Measurements from ENCODE around the gene CREG2.
A peak's percentile ranks its signal among the peaks of the same experiment; 100 is the strongest.

The CREG2 gene

GRCh38 chr2:101426822-101427221, 39.5 kb upstream of the CREG2 start:
- no peak for TF ChIP-seq POLR2AphosphoS5 (IDR thresholded peaks at IDR 0.05; ENCODE audit: low read depth, low read length)
- TF ChIP-seq POLR2A (IDR thresholded peaks at IDR 0.05; ENCODE audit: low read depth, low read length), result no peak
- TF ChIP-seq TAF1 (IDR thresholded peaks at IDR 0.05; ENCODE audit: borderline replicate concordance, low read depth, low read length), result no peak
- FAIRE-seq, result no peak
- DNase-seq (ENCODE audit: insufficient read length), result no peak

GRCh38 chr2:101420623-101421022, 33.3 kb upstream of the CREG2 start:
- DNase-seq (ENCODE audit: insufficient read length), result no peak
- TF ChIP-seq TAF1 (IDR thresholded peaks at IDR 0.05; ENCODE audit: borderline replicate concordance, low read depth, low read length), result no peak
- no peak for FAIRE-seq

GRCh38 chr2:101419096-101419663, 31.9 kb upstream of the CREG2 start:
- peak; percentile 58 for FAIRE-seq
- DNase-seq (ENCODE audit: insufficient read length), result peak; percentile 40
- TF ChIP-seq TAF1 (IDR thresholded peaks at IDR 0.05; ENCODE audit: borderline replicate concordance, low read depth, low read length) (no peak), POLR2AphosphoS5 (IDR thresholded peaks at IDR 0.05; ENCODE audit: low read depth, low read length) (no peak), POLR2A (IDR thresholded peaks at IDR 0.05; ENCODE audit: low read depth, low read length) (no peak)

GRCh38 chr2:101418460-101419095, 31.3 kb upstream of the CREG2 start:
- TF ChIP-seq POLR2AphosphoS5 (IDR thresholded peaks at IDR 0.05; ENCODE audit: low read depth, low read length) (no peak), POLR2A (IDR thresholded peaks at IDR 0.05; ENCODE audit: low read depth, low read length) (no peak), TAF1 (IDR thresholded peaks at IDR 0.05; ENCODE audit: borderline replicate concordance, low read depth, low read length) (no peak)
- DNase-seq (ENCODE audit: insufficient read length) (no peak), FAIRE-seq (no peak)

GRCh38 chr2:101416609-101417008, 29.3 kb upstream of the CREG2 start:
- DNase-seq (ENCODE audit: insufficient read length) (no peak), FAIRE-seq (no peak)
- TF ChIP-seq TAF1 (IDR thresholded peaks at IDR 0.05; ENCODE audit: borderline replicate concordance, low read depth, low read length) (no peak), POLR2A (IDR thresholded peaks at IDR 0.05; ENCODE audit: low read depth, low read length) (no peak), POLR2AphosphoS5 (IDR thresholded peaks at IDR 0.05; ENCODE audit: low read depth, low read length) (no peak)

- FAIRE-seq, result no peak
- no peak for DNase-seq (ENCODE audit: insufficient read length)
- no peak for TF ChIP-seq TAF1 (IDR thresholded peaks at IDR 0.05; ENCODE audit: borderline replicate concordance, low read depth, low read length)
- no peak for TF ChIP-seq POLR2A (IDR thresholded peaks at IDR 0.05; ENCODE audit: low read depth, low read length)
- TF ChIP-seq POLR2AphosphoS5 (IDR thresholded peaks at IDR 0.05; ENCODE audit: low read depth, low read length), result no peak
These were observed 28.6 kb upstream of the CREG2 start for GRCh38 chr2:101415884-101416283.

- no peak for DNase-seq (ENCODE audit: insufficient read length)
- TF ChIP-seq TAF1 (IDR thresholded peaks at IDR 0.05; ENCODE audit: borderline replicate concordance, low read depth, low read length) (no peak), POLR2A (IDR thresholded peaks at IDR 0.05; ENCODE audit: low read depth, low read length) (no peak), POLR2AphosphoS5 (IDR thresholded peaks at IDR 0.05; ENCODE audit: low read depth, low read length) (no peak)
- FAIRE-seq, result no peak
These were observed 27.9 kb upstream of the CREG2 start for GRCh38 chr2:101415220-101415619.

GRCh38 chr2:101412092-101412694, 24.9 kb upstream of the CREG2 start:
- no peak for TF ChIP-seq TAF1 (IDR thresholded peaks at IDR 0.05; ENCODE audit: borderline replicate concordance, low read depth, low read length)
- TF ChIP-seq POLR2AphosphoS5 (IDR thresholded peaks at IDR 0.05; ENCODE audit: low read depth, low read length), result no peak
- no peak for TF ChIP-seq POLR2A (IDR thresholded peaks at IDR 0.05; ENCODE audit: low read depth, low read length)
- DNase-seq (ENCODE audit: insufficient read length) (no peak), FAIRE-seq (no peak)

GRCh38 chr2:101410746-101411145, 23.4 kb upstream of the CREG2 start:
- FAIRE-seq, result no peak
- DNase-seq (ENCODE audit: insufficient read length), result no peak
- TF ChIP-seq POLR2A (IDR thresholded peaks at IDR 0.05; ENCODE audit: low read depth, low read length), result no peak
- no peak for TF ChIP-seq POLR2AphosphoS5 (IDR thresholded peaks at IDR 0.05; ENCODE audit: low read depth, low read length)
- TF ChIP-seq TAF1 (IDR thresholded peaks at IDR 0.05; ENCODE audit: borderline replicate concordance, low read depth, low read length), result no peak

GRCh38 chr2:101410114-101410513, 22.8 kb upstream of the CREG2 start:
- FAIRE-seq (no peak), DNase-seq (ENCODE audit: insufficient read length) (no peak)
- TF ChIP-seq TAF1 (IDR thresholded peaks at IDR 0.05; ENCODE audit: borderline replicate concordance, low read depth, low read length), result no peak
- TF ChIP-seq POLR2A (IDR thresholded peaks at IDR 0.05; ENCODE audit: low read depth, low read length), result no peak
- no peak for TF ChIP-seq POLR2AphosphoS5 (IDR thresholded peaks at IDR 0.05; ENCODE audit: low read depth, low read length)

- TF ChIP-seq TAF1 (IDR thresholded peaks at IDR 0.05; ENCODE audit: borderline replicate concordance, low read depth, low read length) (no peak), POLR2A (IDR thresholded peaks at IDR 0.05; ENCODE audit: low read depth, low read length) (no peak), POLR2AphosphoS5 (IDR thresholded peaks at IDR 0.05; ENCODE audit: low read depth, low read length) (no peak)
- DNase-seq (ENCODE audit: insufficient read length) (no peak), FAIRE-seq (no peak)
These were observed 22.4 kb upstream of the CREG2 start for GRCh38 chr2:101409699-101410098.

- TF ChIP-seq POLR2A (IDR thresholded peaks at IDR 0.05; ENCODE audit: low read depth, low read length) (no peak), TAF1 (IDR thresholded peaks at IDR 0.05; ENCODE audit: borderline replicate concordance, low read depth, low read length) (no peak), POLR2AphosphoS5 (IDR thresholded peaks at IDR 0.05; ENCODE audit: low read depth, low read length) (no peak)
- FAIRE-seq, result no peak
- DNase-seq (ENCODE audit: insufficient read length), result no peak
These were observed 21.6 kb upstream of the CREG2 start for GRCh38 chr2:101408925-101409324.

Data from GM12892 (cell line).